Measurements from ENCODE around the gene MINDY4B.

MINDY4B gene

GRCh38 chr3:150840802-150841515, 64.3 kb downstream of the MINDY4B start:
- H3K36me3 ChIP-seq (ENCODE audit: control insufficient read depth, low read length): no peaks in the 10 kb centered on the region
- no peaks in the 10 kb centered on the region for H3F3A ChIP-seq (ENCODE audit: control insufficient read depth, insufficient read depth)
- no peaks in the 10 kb centered on the region for H3K4me1 ChIP-seq (ENCODE audit: control insufficient read depth, low read length)
- no peaks in the 10 kb centered on the region for H4K20me1 ChIP-seq (ENCODE audit: control insufficient read depth, insufficient read depth, low read depth, low read length)
- peaks cover 14% of the 10 kb centered on the region for H3K27me3 ChIP-seq (ENCODE audit: control insufficient read depth, low read length)
- H3K4me2 ChIP-seq (ENCODE audit: low read length): no peak overlapping the region
- no peak overlapping the region for H3K4me3 ChIP-seq (ENCODE audit: low read length)
- no peak overlapping the region for H3K27ac ChIP-seq (ENCODE audit: low read depth, low read length)
- no peaks in the 10 kb centered on the region for H3K9me3 ChIP-seq (ENCODE audit: control insufficient read depth, insufficient read depth, low read length)
- no peaks in the 10 kb centered on the region for H3K9me2 ChIP-seq (replicated peaks; ENCODE audit: control insufficient read depth, low read length)
- H3K79me2 ChIP-seq (ENCODE audit: control insufficient read depth, low read length): no peaks in the 10 kb centered on the region
- TF ChIP-seq CTCF (IDR thresholded peaks at IDR 0.05; ENCODE audit: low read depth, low read length, poor library complexity, severe bottlenecking): no peak
- TF ChIP-seq EZH2phosphoT487 (IDR thresholded peaks at IDR 0.05; ENCODE audit: borderline replicate concordance, low read length): no peak

DNA sequence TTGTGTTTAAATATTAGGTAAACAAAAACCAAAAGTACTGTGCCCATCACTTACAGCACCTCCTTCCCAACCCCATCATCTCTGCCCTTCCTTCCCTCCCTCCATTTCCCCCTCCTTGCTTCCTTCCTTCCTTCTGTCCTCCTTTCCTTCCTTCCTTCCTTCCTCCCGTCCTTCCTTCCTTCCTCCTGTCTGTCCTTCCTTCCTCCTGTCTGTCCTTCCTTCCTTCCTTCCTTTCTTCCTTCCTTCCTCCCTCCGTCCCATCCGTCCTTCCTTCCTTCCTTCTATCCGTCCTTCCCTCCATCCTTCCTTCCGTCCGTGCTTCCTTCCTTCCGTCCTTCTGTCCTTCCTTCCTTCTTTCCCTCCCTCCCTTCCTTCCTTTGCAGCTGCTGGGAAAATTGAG, 74.5 kb downstream of the MINDY4B start:
- Histone ChIP-seq H3K27me3 (ENCODE audit: control insufficient read depth, low read length) (peaks cover 13% of the 10 kb centered on the region), H3K4me1 (ENCODE audit: control insufficient read depth, low read length) (no peaks in the 10 kb centered on the region), H3K36me3 (ENCODE audit: control insufficient read depth, low read length) (no peaks in the 10 kb centered on the region), H3F3A (ENCODE audit: control insufficient read depth, insufficient read depth) (no peaks in the 10 kb centered on the region), H3K4me2 (ENCODE audit: low read length) (no peak overlapping the region), H3K27ac (ENCODE audit: low read depth, low read length) (no peak overlapping the region), H3K9me2 (replicated peaks; ENCODE audit: control insufficient read depth, low read length) (no peaks in the 10 kb centered on the region), H3K4me3 (ENCODE audit: low read length) (no peak overlapping the region), H4K20me1 (ENCODE audit: control insufficient read depth, insufficient read depth, low read depth, low read length) (no peaks in the 10 kb centered on the region), H3K9me3 (ENCODE audit: control insufficient read depth, insufficient read depth, low read length) (no peaks in the 10 kb centered on the region), H3K79me2 (ENCODE audit: control insufficient read depth, low read length) (no peaks in the 10 kb centered on the region)
- TF ChIP-seq EZH2phosphoT487 (IDR thresholded peaks at IDR 0.05; ENCODE audit: borderline replicate concordance, low read length) (no peak), CTCF (IDR thresholded peaks at IDR 0.05; ENCODE audit: low read depth, low read length, poor library complexity, severe bottlenecking) (no peak)

DNA sequence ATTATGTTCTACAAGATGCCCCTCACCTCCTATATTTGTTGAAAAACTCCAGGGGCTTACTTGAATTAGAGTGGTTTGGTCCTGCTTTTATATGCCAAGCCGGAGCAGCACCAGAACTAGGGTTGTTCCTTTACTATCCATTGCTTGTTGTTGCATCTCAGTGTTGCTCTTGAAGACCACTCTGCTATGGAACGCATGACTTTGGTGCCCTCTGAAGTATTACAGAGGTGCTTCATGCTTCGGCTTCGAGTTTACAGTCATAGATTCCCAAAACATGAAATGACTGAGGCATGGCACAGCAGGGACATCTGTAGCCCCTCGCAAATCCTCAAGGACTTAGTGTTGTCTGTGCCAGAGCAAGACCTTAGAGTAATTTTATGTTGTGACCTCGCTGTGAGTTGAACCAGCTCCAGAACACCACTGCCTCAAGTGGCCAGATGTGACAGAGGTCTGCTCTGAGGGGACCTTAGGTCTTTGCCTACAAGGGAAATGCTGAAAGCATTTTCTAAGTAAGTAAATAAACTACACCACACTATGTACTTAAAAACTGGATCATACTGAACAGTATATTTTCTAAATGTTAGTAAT, 75.1 kb downstream of the MINDY4B start:
- Histone ChIP-seq H3K4me1 (ENCODE audit: control insufficient read depth, low read length) (no peaks in the 10 kb centered on the region), H3K36me3 (ENCODE audit: control insufficient read depth, low read length) (no peaks in the 10 kb centered on the region), H3K27ac (ENCODE audit: low read depth, low read length) (no peak overlapping the region), H3K4me3 (ENCODE audit: low read length) (no peak overlapping the region), H3K27me3 (ENCODE audit: control insufficient read depth, low read length) (peaks cover 13% of the 10 kb centered on the region), H3K9me2 (replicated peaks; ENCODE audit: control insufficient read depth, low read length) (no peaks in the 10 kb centered on the region), H3K4me2 (ENCODE audit: low read length) (no peak overlapping the region), H4K20me1 (ENCODE audit: control insufficient read depth, insufficient read depth, low read depth, low read length) (no peaks in the 10 kb centered on the region), H3K9me3 (ENCODE audit: control insufficient read depth, insufficient read depth, low read length) (no peaks in the 10 kb centered on the region), H3K79me2 (ENCODE audit: control insufficient read depth, low read length) (no peaks in the 10 kb centered on the region), H3F3A (ENCODE audit: control insufficient read depth, insufficient read depth) (no peaks in the 10 kb centered on the region)
- peak; percentile 52 for TF ChIP-seq CTCF (IDR thresholded peaks at IDR 0.05; ENCODE audit: low read depth, low read length, poor library complexity, severe bottlenecking)
- TF ChIP-seq EZH2phosphoT487 (IDR thresholded peaks at IDR 0.05; ENCODE audit: borderline replicate concordance, low read length): no peak
